ENCODE results near the gene MFAP2. TPM values are rescaled to one million over a fixed set of nuclear protein-coding genes. Genes with fewer than 3 reads are reported as not detected.

The MFAP2 gene
- total and polyA plus RNA-seq, 2 of the 8 experiments (the other 6 are each of a cell fraction or from before 2014, with no cell fraction given), result 172 to 326 TPM

GRCh38 chr1:16960560-16961296, 19.7 kb downstream of the MFAP2 start (continued):
- TF ChIP-seq CHD7 (IDR thresholded peaks at IDR 0.05; ENCODE audit: insufficient replicate concordance, low read length) (no peak), SUZ12 (IDR thresholded peaks at IDR 0.05; ENCODE audit: low read length) (no peak), MAX (IDR thresholded peaks at IDR 0.05) (peak; percentile 87), BACH1 (IDR thresholded peaks at IDR 0.05; ENCODE audit: low read length) (peak; percentile 54; the same call in 1 of the 2 replicates), CTBP2 (IDR thresholded peaks at IDR 0.05; ENCODE audit: borderline replicate concordance, insufficient read depth, insufficient read length, low read length) (no peak), BCL11A (IDR thresholded peaks at IDR 0.05; ENCODE audit: low read depth in 2 of 2, low read length in 2 of 2) (no peak), GTF2F1 (IDR thresholded peaks at IDR 0.05; ENCODE audit: borderline replicate concordance, low read depth, low read length) (no peak), E2F6 (IDR thresholded peaks at IDR 0.05) (0 out of 2 replicates have a peak, but pooled peaks have one; percentile 16), CREB1 (IDR thresholded peaks at IDR 0.05) (peak; percentile 62; the same call in 1 of the 2 replicates)
